Erythroblast (primary cell): ENCODE measurements around the gene GPR152.
"Not testable (repeated sequence)": the region's sequence is repeated elsewhere in the genome, so short reads cannot be mapped to it uniquely, and the experiment has no call there.

Experiments
- GATA1 ChIP-seq: IDR thresholded peaks from 2 replicates; pipeline ENCODE4 v1.6.1; 2011; ENCODE audit warnings: low read depth, mild to moderate bottlenecking, control low read depth, low read length, moderate library complexity
- POLR2A ChIP-seq: IDR thresholded peaks from 2 replicates; pipeline ENCODE4 v1.6.1; 2011; ENCODE audit warnings: mild to moderate bottlenecking, low read length

GRCh38 chr11:67465530-67465929 lies 13.0 kb upstream of the GPR152 start:
- TF ChIP-seq POLR2A, GATA1: not testable (repeated sequence)
